GM21526 (cell line): ENCODE data around the gene VTN.

Source experiments
- ATAC-seq: cut with Tn5 transposase; IDR thresholded peaks from one replicate; pipeline ENCODE4 v1.9.1; 2021; ENCODE audit warnings: moderate library complexity; ENCODE audit not compliant: unreplicated experiment, low FRiP score

Gene VTN

GRCh38 chr17:28396635-28397239 is 26.6 kb upstream of the VTN start:
- ATAC-seq, result no peak

DNA sequence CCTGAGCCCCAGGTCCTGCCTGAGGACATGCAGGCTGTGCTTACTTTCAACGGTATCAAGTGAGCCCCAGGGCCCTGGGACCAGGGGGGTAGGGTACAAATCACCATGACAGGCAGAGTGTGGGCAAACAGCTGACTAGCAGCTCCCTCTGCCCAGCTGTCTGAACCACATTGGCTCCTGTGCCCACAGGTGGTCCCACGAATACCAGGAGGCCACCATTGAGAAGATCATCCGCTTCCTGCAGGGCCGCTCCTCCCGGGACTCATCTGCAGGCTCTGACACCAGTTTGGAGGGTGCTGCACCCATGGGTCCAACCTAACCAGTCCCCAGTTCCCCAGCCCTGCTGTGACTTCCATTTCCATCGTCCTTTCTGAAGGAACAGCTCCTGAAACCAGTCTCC is 25.9 kb upstream of the VTN start:
- no peak for ATAC-seq

DNA sequence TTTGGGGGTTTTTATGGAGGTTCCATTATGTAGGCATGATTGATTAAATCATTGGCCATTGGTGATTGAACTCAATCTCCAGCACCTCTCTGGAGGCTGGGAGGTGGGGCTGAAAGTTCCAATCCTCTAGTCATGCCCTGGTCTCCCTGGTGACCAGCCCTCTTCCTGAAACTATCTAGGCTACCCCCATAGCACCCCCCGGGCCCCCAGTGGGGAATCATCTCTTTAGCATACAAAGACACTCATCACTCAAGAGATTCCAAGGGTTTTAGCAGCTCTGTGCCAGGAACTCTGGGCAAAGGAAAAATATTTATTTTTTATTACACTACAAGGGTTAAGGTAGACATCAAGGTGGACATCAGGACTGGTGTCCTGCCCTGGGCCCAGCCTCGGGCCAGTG is 25.3 kb upstream of the VTN start:
- no peak for ATAC-seq

GRCh38 chr17:28394337-28395116 is 24.4 kb upstream of the VTN start:
- no peak for ATAC-seq

DNA sequence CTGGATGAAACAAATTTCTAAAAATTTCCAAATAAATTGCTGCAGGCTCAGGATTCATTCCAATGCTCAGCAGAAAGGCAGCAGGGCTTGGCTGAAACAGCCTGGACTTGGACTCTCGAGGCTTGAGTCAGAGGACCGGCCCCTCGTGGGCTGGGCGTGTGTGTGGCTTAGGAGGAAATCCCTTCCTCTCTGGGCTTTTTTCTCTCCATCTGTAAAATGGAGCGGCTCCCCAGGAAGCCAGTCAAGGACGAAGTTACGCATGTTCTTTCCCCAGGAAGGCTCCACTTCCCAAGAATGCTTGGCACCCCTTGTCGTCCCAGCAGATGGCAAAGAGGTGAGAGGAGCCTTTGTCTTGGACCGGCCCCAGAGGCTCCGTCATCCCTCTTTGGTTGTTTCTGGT is 22.4 kb upstream of the VTN start:
- ATAC-seq, result no peak

GRCh38 chr17:28391401-28391800 is 21.3 kb upstream of the VTN start:
- ATAC-seq, result no peak

GRCh38 chr17:28390984-28391383 is 20.9 kb upstream of the VTN start:
- no peak for ATAC-seq

DNA sequence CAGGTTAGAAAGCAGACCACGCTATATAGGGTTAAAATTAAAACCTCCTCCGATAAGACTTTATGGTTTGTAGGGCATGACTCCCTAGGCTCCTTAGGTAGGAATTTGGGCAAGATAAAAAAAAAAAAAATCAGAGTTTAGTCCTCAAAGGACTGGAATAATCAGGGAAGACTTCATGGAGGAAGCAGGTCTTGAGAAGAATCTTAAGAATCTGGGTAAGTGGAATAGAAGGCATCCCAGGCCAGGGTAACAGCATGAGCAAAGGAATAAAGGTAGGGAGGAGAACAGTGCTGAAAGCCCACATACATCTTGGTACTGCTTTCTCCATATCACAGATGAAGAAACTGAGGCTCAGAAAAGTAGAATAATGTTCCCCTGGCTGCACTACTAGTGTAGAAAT is 20.5 kb upstream of the VTN start:
- no peak for ATAC-seq

DNA sequence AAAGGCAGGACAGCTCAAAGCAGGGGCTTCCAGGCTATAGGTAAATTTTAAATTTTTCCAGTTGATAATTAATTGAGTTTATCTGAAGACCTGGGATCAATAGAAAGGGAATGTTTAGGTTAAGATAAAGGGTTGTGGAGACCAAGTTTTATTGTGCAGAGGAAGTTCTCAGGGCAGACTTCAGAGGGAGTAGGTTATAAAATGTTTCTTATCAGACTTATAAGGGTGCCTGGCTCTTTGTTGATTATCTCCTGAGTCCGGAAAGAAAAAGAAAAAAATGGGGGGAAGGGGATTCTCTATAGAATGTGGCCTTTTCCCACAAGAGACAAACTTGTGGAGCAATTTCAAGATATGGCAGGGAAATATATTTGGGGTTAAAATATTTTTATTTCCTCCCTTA is 20.0 kb upstream of the VTN start:
- ATAC-seq, result no peak

DNA sequence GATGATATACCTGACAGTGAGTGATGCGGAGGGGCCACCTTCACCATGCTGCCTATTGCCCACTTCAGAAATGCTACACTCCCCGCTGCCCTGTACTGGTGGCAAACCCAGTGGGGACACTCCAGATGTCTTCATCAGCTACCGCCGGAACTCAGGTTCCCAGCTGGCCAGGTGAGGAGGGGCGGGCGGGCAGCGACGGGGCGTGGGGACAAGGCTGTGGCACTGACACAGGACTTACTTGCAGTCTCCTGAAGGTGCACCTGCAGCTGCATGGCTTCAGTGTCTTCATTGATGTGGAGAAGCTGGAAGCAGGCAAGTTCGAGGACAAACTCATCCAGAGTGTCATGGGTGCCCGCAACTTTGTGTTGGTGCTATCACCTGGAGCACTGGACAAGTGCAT is 18.0 kb upstream of the VTN start:
- no peak for ATAC-seq

DNA sequence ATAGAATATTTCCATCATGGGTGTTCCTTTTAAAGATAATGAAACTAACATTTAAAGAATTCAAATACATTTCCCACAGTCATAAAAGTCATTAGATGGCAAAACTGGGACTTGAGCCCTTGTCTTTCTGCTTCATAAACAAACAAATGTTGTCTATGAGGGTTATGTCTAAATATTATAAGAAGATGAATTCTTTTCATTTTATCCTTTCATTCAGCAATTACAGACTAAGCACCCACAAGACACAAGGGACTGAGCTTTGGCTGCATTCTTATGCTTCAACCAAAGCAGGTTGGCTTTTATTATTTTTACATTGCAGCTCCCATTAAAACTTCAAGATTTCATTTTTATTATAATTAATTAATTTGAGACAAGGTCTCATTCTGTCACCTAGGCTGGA is 16.3 kb upstream of the VTN start:
- ATAC-seq, result no peak

DNA sequence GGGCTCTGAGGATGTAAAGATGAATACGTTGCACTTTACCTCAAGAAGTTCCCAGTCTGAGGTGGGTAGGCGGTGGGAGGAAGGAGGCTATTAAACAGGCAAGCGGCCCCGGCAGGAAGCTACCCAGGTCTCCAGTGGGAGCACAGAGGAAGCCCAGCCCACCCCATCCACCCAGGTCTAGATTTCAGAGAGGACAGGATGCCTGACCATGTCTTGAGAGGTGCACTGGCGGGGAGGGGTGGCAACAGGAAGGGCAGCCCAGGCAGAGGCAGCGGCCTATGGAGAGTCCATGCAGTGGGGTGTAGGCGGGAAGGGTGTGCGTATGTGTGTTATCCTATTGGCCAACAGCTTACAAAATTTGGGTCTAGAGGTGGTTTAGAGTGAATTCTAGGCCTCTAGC is 15.3 kb upstream of the VTN start:
- ATAC-seq, result no peak

GRCh38 chr17:28385037-28385400 is 14.9 kb upstream of the VTN start:
- no peak for ATAC-seq

GRCh38 chr17:28384281-28385036 is 14.4 kb upstream of the VTN start:
- peak; percentile 51 for ATAC-seq

DNA sequence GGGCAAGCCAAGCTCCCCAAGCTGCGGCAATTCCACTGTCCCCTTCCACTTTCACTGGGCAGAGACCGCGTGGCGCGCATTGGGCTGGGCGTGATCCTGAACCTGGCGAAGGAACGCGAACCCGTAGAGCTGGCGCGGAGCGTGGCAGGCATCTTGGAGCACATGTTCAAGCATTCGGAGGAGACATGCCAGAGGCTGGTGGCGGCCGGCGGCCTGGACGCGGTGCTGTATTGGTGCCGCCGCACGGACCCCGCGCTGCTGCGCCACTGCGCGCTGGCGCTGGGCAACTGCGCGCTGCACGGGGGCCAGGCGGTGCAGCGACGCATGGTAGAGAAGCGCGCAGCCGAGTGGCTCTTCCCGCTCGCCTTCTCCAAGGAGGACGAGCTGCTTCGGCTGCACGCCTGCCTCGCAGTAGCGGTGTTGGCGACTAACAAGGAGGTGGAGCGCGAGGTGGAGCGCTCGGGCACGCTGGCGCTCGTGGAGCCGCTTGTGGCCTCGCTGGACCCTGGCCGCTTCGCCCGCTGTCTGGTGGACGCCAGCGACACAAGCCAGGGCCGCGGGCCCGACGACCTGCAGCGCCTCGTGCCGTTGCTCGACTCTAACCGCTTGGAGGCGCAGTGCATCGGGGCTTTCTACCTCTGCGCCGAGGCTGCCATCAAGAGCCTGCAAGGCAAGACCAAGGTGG is 11.2 kb upstream of the VTN start:
- ATAC-seq, result no peak

GRCh38 chr17:28379814-28380801 is 10.0 kb upstream of the VTN start:
- no peak for ATAC-seq

GRCh38 chr17:28372945-28373274 is 2.8 kb upstream of the VTN start:
- no peak for ATAC-seq

DNA sequence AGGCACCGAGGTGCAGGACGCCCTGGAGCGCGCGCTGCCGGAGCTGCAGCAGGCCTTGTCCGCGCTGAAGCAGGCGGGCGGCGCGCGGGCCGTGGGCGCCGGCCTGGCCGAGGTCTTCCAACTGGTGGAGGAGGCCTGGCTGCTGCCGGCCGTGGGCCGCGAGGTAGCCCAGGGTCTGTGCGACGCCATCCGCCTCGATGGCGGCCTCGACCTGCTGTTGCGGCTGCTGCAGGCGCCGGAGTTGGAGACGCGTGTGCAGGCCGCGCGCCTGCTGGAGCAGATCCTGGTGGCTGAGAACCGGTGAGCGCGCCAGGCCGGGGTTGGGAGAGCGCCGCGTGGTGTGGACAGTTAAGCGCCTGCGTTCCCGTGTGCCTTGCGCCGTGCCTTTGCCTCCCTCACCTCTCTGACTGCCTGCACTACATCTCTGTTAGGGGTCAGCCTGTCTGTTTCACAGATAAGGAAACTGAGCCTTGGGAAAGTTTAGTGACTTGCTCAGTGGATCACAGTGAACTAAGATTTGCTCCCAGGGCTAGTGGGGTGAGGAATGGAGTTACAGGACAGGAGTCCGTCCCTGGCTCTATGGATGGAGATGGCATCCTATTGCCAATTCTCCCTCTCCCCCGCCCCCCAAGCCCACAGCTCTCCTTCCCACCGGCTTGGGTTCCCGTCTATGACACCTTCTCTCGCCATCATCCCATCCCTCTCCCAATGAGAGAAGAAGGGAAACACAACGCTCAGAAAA is 2.3 kb upstream of the VTN start:
- ATAC-seq, result peak; percentile 15
